Stimulated activated CD4-positive, alpha-beta T cell treated with anti-CD3 and anti-CD28 coated beads, TNF-alpha, amount 100 ng/mL, for 1 hour (primary cell): ENCODE measurements around the gene AIPL1.

Source experiments
- DNase-seq, 3 donors: peaks; one replicate each; pipeline ENCODE4 v3.0.0-alpha.2; 2020; ENCODE audit warnings: low read depth in 3 of 3, low spot score in 1 of 3

AIPL1 gene

GRCh38 chr17:6421700-6422604, 13.0 kb downstream of the AIPL1 start:
- peak; percentile 26 to 64 (median 47) for DNase-seq

GRCh38 chr17:6420173-6420641, 14.7 kb downstream of the AIPL1 start:
- DNase-seq: no peak

GRCh38 chr17:6415616-6416015, 19.3 kb downstream of the AIPL1 start:
- DNase-seq: no peak

- no peak for DNase-seq
Observed at GRCh38 chr17:6413065-6413464, 21.9 kb downstream of the AIPL1 start.

- no peak for DNase-seq
Observed at GRCh38 chr17:6408735-6409134, 26.2 kb downstream of the AIPL1 start.

- DNase-seq: no peak
Observed at GRCh38 chr17:6408276-6408675, 26.6 kb downstream of the AIPL1 start.

GRCh38 chr17:6402258-6402657, 32.7 kb downstream of the AIPL1 start:
- no peak for DNase-seq

- DNase-seq: no peak
Observed at GRCh38 chr17:6398955-6399354, 36.0 kb downstream of the AIPL1 start.

GRCh38 chr17:6394055-6394606, 40.8 kb downstream of the AIPL1 start:
- no peak for DNase-seq

GRCh38 chr17:6393351-6393952, 41.5 kb downstream of the AIPL1 start:
- no peak for DNase-seq

- no peak for DNase-seq
Observed at GRCh38 chr17:6392609-6393350, 42.1 kb downstream of the AIPL1 start.

- DNase-seq: no peak
Observed at GRCh38 chr17:6388416-6388815, 46.5 kb downstream of the AIPL1 start.

- no peak for DNase-seq
Observed at GRCh38 chr17:6387858-6388257, 47.1 kb downstream of the AIPL1 start.

GRCh38 chr17:6387442-6387841, 47.5 kb downstream of the AIPL1 start:
- DNase-seq: no peak

- no peak for DNase-seq
Observed at GRCh38 chr17:6386041-6386630, 48.8 kb downstream of the AIPL1 start.

GRCh38 chr17:6384481-6384880, 50.4 kb downstream of the AIPL1 start:
- DNase-seq: no peak

- DNase-seq: no peak
Observed at GRCh38 chr17:6381526-6382465, 53.1 kb downstream of the AIPL1 start.

- no peak for DNase-seq
Observed at GRCh38 chr17:6380915-6381438, 53.9 kb downstream of the AIPL1 start.

GRCh38 chr17:6377906-6378305, 57.0 kb downstream of the AIPL1 start:
- DNase-seq: no peak

- no peak for DNase-seq
Observed at GRCh38 chr17:6376931-6377361, 58.0 kb downstream of the AIPL1 start.
